T-cell (primary cell): ENCODE results near the gene COX7B2. TPM values are rescaled to one million over a fixed set of nuclear protein-coding genes. Genes with fewer than 3 reads are reported as not detected.

Experiments
- ATAC-seq, 4 experiments: fragments of 200-7000 bp in 3 of 4; fragments of 150-1000 bp in 1 of 4; cut with Tn5 transposase; replicated peaks in 1 of 4; 1 replicate in 3 of 4; 2 replicates in 1 of 4; pipeline ENCODE4 v1.10.0; 2021; ENCODE audit warnings: moderate library complexity in 3 of 4, mild to moderate bottlenecking in 2 of 4, moderate number of reproducible peaks in 1 of 4
- CTCF ChIA-PET, 2 donors: fragments of 300-600 bp; sonication (Branson Sonifier 250); formaldehyde crosslinking; loops; one replicate each; lab custom pipeline; 2022; ENCODE audit warnings: antibody characterized with exemption in 2 of 2; lab: Charles Lee
- POLR2A ChIA-PET, 2 donors: fragments of 300-600 bp; sonication (Branson Sonifier 250); formaldehyde crosslinking; loops; one replicate each; lab custom pipeline; 2022; ENCODE audit warnings: antibody characterized with exemption in 2 of 2; lab: Charles Lee
- DNase-seq, 35 experiments: peaks; one replicate each; pipeline versions ENCODE4 v3.0.0 to v3.0.0-alpha.2; 2013 to 2023
- H3K27ac ChIP-seq: one replicate; pipeline ENCODE4 v1.5.1; 2013; ENCODE audit warnings: low read length
- H3K27me3 ChIP-seq, 2 experiments: replicated peaks in 1 of 2; 1 replicate in 1 of 2; 2 replicates in 1 of 2; pipeline versions ENCODE4 v1.6.1 to v1.7.0; 2013; ENCODE audit warnings: low read length in 1 of 2, mixed read lengths in 1 of 2; ENCODE audit not compliant: control insufficient read depth in 2 of 2, insufficient read depth in 2 of 2; ENCODE audit errors: extremely low read depth in 1 of 2
- H3K36me3 ChIP-seq, 2 donors: 1 replicate in 1 of 2; 2 replicates in 1 of 2; pipeline versions ENCODE4 v1.6.1 to v1.7.0; 2013; ENCODE audit warnings: low read length in 1 of 2; ENCODE audit not compliant: control insufficient read depth in 2 of 2, insufficient read depth in 1 of 2; ENCODE audit errors: extremely low read depth in 1 of 2
- H3K4me1 ChIP-seq, 2 experiments: 1 replicate in 1 of 2; 2 replicates in 1 of 2; pipeline versions ENCODE4 v1.6.1 to v1.7.0; 2013; ENCODE audit warnings: low read length in 2 of 2, mixed read lengths in 1 of 2; ENCODE audit not compliant: insufficient read depth in 2 of 2, control insufficient read depth in 1 of 2; ENCODE audit errors: extremely low read depth in 1 of 2
- H3K4me3 ChIP-seq, 2 donors: 1 replicate in 1 of 2; 2 replicates in 1 of 2; pipeline versions ENCODE4 v1.5.1 to v1.7.0; 2013; ENCODE audit warnings: mild to moderate bottlenecking in 2 of 2, low read length in 1 of 2, moderate library complexity in 1 of 2; ENCODE audit not compliant: control insufficient read depth in 1 of 2; ENCODE audit errors: extremely low read depth in 1 of 2
- H3K9me3 ChIP-seq: 2 replicates; pipeline ENCODE4 v1.7.0; 2013
- H3K27ac Mint-ChIP-seq, 2 donors: one replicate each; pipeline ENCODE4 v1.8.0; 2020 to 2021; ENCODE audit warnings: mild to moderate bottlenecking in 2 of 2, mixed read lengths in 2 of 2
- H3K27me3 Mint-ChIP-seq, 2 donors: one replicate each; pipeline ENCODE4 v1.8.0; 2021 to 2022; ENCODE audit warnings: mixed read lengths in 2 of 2
- H3K36me3 Mint-ChIP-seq: one replicate; pipeline ENCODE4 v1.8.0; 2021; ENCODE audit warnings: mixed read lengths
- H3K4me1 Mint-ChIP-seq, 3 donors: one replicate each; pipeline ENCODE4 v1.8.0; 2020 to 2022; ENCODE audit warnings: mixed read lengths in 3 of 3, mild to moderate bottlenecking in 1 of 3
- H3K4me3 Mint-ChIP-seq, 3 donors: one replicate each; pipeline ENCODE4 v1.8.0; 2020 to 2022; ENCODE audit warnings: mild to moderate bottlenecking in 3 of 3, mixed read lengths in 3 of 3, moderate library complexity in 3 of 3
- H3K9me3 Mint-ChIP-seq, 3 donors: one replicate each; pipeline ENCODE4 v1.8.0; 2020 to 2022; ENCODE audit warnings: mixed read lengths in 3 of 3
- WGBS: methylation state at CpG from one replicate; pipeline ENCODE4 v1.1.5; 2013; ENCODE audit warnings: missing lambda C conversion rate; ENCODE audit not compliant: insufficient coverage; 5-methylcytosine and 5-hydroxymethylcytosine counted together
- total RNA-seq, 35 experiments: library from RNA in 6 of 35; stranded (reverse) in 6 of 35; fragments of 120-200 nt in 1 of 35; gene quantifications; one replicate each; pipeline versions ENCODE4 v1.2.1 to v1.2.4 and lab custom pipeline; 2013 to 2026

The COX7B2 gene
- total RNA-seq, 5 donors from 2014 or later (not counting 1 experiment from before 2014, with no cell fraction given): not detected

DNA sequence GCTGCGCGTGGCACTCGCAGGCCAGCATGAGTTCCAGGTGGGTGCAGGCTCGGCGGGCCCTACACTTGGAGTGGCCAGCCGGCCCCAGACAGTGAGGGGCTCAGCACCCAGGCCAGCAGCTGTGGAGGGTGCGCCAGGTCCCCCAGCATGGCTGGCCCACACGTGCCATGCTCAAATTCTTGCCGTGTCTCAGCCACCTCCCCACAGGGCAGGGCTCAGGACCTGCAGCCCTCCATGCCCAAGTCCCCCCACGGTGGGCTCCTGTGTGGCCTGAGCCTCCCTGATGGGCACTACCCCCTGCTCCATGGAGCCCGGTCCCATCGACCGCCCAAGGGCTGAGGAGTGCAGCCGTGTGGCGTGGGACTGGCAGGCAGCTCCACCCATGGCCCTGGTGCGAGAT is 210.2 kb downstream of the COX7B2 start:
- WGBS: 89% methylated on average over 14 of the region's 16 CpGs
- H3K27me3 Mint-ChIP-seq: no peaks in the 10 kb centered on the region

More for the DNA sequence above, 210.2 kb downstream of the COX7B2 start:
- peak in 1 of 35 experiments; percentile 2 for DNase-seq
- Mint-ChIP-seq H3K4me1 (no peaks in the 10 kb centered on the region), H3K27ac (no peak overlapping the region), H3K36me3 (no peaks in the 10 kb centered on the region), H3K9me3 (peaks cover 4 to 15% (median 4%) of the 10 kb centered on the region in 3 donors), H3K4me3 (no peak overlapping the region)
- no peak for ATAC-seq
- Histone ChIP-seq H3K4me1 (no peaks in the 10 kb centered on the region), H3K4me3 (no peak overlapping the region), H3K9me3 (no peaks in the 10 kb centered on the region), H3K36me3 (no peaks in the 10 kb centered on the region), H3K27ac (no peak overlapping the region), H3K27me3 (no peaks in the 10 kb centered on the region)
- ChIA-PET CTCF (no interaction called here), POLR2A (no interaction called here)

Other genes with a start within 250 kb of the COX7B2 start
- gene GABRA4, start 84.3 kb upstream of the COX7B2 start, total RNA-seq: not detected
- not detected for gene GABRB1, start 122.3 kb upstream of the COX7B2 start, total RNA-seq